ENCODE data around the gene SCN2A.

Gene SCN2A

GRCh38 chr2:165440367-165440766, 201.2 kb downstream of the SCN2A start:
- Histone ChIP-seq H3K36me3 (ENCODE audit: insufficient read depth, low read length) (no peaks in the 10 kb centered on the region), H3K9me3 (ENCODE audit: low read depth, low read length) (no peaks in the 10 kb centered on the region; the same call in 1 of the 2 replicates), H3K9ac (ENCODE audit: insufficient read length) (peak overlapping the region; percentile 13), H3K27ac (peak overlapping the region; percentile 63; the same call in 1 of the 2 replicates), H3K4me3 (peak overlapping the region; percentile 53)
- TF ChIP-seq FOXP2 (optimal IDR thresholded peaks at IDR 0.05; ENCODE audit: control extremely low read depth, extremely low read length, insufficient read depth) (no peak), EZH2 (IDR thresholded peaks at IDR 0.05) (no peak), POLR2AphosphoS5 (IDR thresholded peaks at IDR 0.05; ENCODE audit: borderline replicate concordance, low read depth, low read length) (no peak)
- peak; percentile 91 for DNase-seq (ENCODE audit: low read depth, low spot score)

Data from SK-N-MC (cell line).